MM.1S (cell line): Measurements from ENCODE around the gene GLUD1.

Source experiments
- DNase-seq: peaks from one replicate; pipeline ENCODE4 v3.0.0-alpha.2; 2015
- H2AFZ ChIP-seq: fragments of 300-600 bp; sonication (generic); 2 replicates; pipeline ENCODE4 v1.6.0; 2016; ENCODE audit warnings: antibody characterized with exemption, low read length
- H3F3A ChIP-seq: fragments of 300-600 bp; sonication (generic); 2 replicates; pipeline ENCODE4 v1.6.1; 2016; ENCODE audit warnings: mild to moderate bottlenecking, antibody characterized with exemption, low read length, moderate library complexity, mixed read lengths; ENCODE audit not compliant: insufficient read depth
- H3K27ac ChIP-seq: fragments of 300-600 bp; sonication (generic); 2 replicates; pipeline ENCODE4 v1.5.1; 2016; ENCODE audit warnings: mild to moderate bottlenecking, low read length
- H3K27me3 ChIP-seq: fragments of 300-600 bp; sonication (generic); replicated peaks from 2 replicates; pipeline ENCODE4 v1.6.0; 2016; ENCODE audit warnings: low read length; ENCODE audit not compliant: insufficient read depth
- H3K36me3 ChIP-seq: fragments of 300-600 bp; sonication (generic); replicated peaks from 2 replicates; pipeline ENCODE4 v1.6.1; 2016; ENCODE audit warnings: mild to moderate bottlenecking, low read length, mixed read lengths; ENCODE audit not compliant: insufficient read depth
- H3K4me1 ChIP-seq: fragments of 300-600 bp; sonication (generic); 2 replicates; pipeline ENCODE4 v1.6.1; 2016; ENCODE audit warnings: low read length, mixed read lengths
- H3K4me2 ChIP-seq: fragments of 300-600 bp; sonication (generic); 2 replicates; pipeline ENCODE4 v1.6.0; 2016; ENCODE audit warnings: low read depth, low read length
- H3K4me3 ChIP-seq: fragments of 300-600 bp; sonication (generic); 2 replicates; pipeline ENCODE4 v1.5.1; 2016; ENCODE audit warnings: low read length, mixed read lengths
- H3K79me2 ChIP-seq: fragments of 300-600 bp; sonication (generic); 2 replicates; pipeline ENCODE4 v1.6.1; 2016; ENCODE audit warnings: mixed run types, low read length, mixed read lengths
- H3K9ac ChIP-seq: fragments of 300-600 bp; sonication (generic); 2 replicates; pipeline ENCODE4 v1.6.1; 2016; ENCODE audit warnings: low read length, mixed read lengths
- H3K9me2 ChIP-seq: fragments of 300-600 bp; sonication (generic); replicated peaks from 2 replicates; pipeline ENCODE4 v1.6.1; 2016; ENCODE audit warnings: mild to moderate bottlenecking, low read length, mixed read lengths; ENCODE audit not compliant: insufficient read depth
- H3K9me3 ChIP-seq: fragments of 300-600 bp; sonication (generic); replicated peaks from 2 replicates; pipeline ENCODE4 v1.6.1; 2016; ENCODE audit warnings: mild to moderate bottlenecking, low read length, mixed read lengths; ENCODE audit not compliant: insufficient read depth
- H4K20me1 ChIP-seq: fragments of 300-600 bp; sonication (generic); 2 replicates; pipeline ENCODE4 v1.6.1; 2016; ENCODE audit warnings: mild to moderate bottlenecking, low read length, moderate library complexity, mixed read lengths; ENCODE audit not compliant: insufficient read depth
- EZH2 ChIP-seq: fragments of 300-600 bp; sonication (generic); optimal IDR thresholded peaks from 2 replicates; pipeline ENCODE3; 2017; ENCODE audit warnings: low read depth, mild to moderate bottlenecking, antibody characterized with exemption, low read length, mixed read lengths
- EZH2phosphoT487 ChIP-seq: fragments of 300-600 bp; sonication (generic); IDR thresholded peaks from 2 replicates; pipeline ENCODE4 v1.6.1; 2018; ENCODE audit warnings: antibody characterized with exemption, low read length
- TF ChIP-seq, protein P1 (sequence below): fragments of 300-600 bp; sonication (generic); IDR thresholded peaks from 2 replicates; pipeline ENCODE4 v1.5.1; 2016; ENCODE audit warnings: antibody characterized with exemption, low read length, mixed read lengths

Gene GLUD1

DNA sequence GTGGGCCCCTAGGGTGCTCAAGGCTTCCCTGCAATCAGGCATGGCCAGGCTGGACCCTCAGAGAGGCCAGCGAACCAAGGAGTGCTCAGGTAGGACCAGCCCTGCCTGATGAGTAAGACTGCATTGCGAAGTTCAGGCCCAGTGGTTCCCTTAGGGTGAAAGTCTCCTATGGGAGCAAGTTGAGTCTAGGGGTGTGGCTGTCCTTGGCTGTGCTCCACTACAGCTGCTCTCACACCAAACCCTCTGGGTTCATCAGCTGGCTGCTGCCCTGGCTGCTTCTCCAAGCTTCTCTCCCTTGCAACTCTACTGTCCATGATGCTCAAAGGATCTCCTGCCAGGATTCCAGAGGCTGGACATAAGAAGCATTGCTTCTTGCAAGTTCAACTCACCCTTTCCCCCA is 55.9 kb downstream of the GLUD1 start:
- no peak for TF ChIP-seq EZH2phosphoT487
- TF ChIP-seq EZH2, result no peak
- TF ChIP-seq, protein P1, sequence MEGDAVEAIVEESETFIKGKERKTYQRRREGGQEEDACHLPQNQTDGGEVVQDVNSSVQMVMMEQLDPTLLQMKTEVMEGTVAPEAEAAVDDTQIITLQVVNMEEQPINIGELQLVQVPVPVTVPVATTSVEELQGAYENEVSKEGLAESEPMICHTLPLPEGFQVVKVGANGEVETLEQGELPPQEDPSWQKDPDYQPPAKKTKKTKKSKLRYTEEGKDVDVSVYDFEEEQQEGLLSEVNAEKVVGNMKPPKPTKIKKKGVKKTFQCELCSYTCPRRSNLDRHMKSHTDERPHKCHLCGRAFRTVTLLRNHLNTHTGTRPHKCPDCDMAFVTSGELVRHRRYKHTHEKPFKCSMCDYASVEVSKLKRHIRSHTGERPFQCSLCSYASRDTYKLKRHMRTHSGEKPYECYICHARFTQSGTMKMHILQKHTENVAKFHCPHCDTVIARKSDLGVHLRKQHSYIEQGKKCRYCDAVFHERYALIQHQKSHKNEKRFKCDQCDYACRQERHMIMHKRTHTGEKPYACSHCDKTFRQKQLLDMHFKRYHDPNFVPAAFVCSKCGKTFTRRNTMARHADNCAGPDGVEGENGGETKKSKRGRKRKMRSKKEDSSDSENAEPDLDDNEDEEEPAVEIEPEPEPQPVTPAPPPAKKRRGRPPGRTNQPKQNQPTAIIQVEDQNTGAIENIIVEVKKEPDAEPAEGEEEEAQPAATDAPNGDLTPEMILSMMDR, result no peak
- H3K4me1 ChIP-seq, result no peaks in the 10 kb centered on the region
- no peaks in the 10 kb centered on the region for H3K36me3 ChIP-seq
- no peaks in the 10 kb centered on the region for H4K20me1 ChIP-seq
- no peak for DNase-seq
- no peaks in the 10 kb centered on the region for H3F3A ChIP-seq
- H3K4me3 ChIP-seq, result no peak overlapping the region
- H3K9me2 ChIP-seq, result no peaks in the 10 kb centered on the region
- H3K4me2 ChIP-seq, result no peak overlapping the region
- no peaks in the 10 kb centered on the region for H3K27me3 ChIP-seq
- no peak overlapping the region for H3K27ac ChIP-seq
- no peaks in the 10 kb centered on the region for H3K79me2 ChIP-seq
- no peaks in the 10 kb centered on the region for H3K9me3 ChIP-seq
- no peak overlapping the region for H3K9ac ChIP-seq
- H2AFZ ChIP-seq, result no peak overlapping the region

DNA sequence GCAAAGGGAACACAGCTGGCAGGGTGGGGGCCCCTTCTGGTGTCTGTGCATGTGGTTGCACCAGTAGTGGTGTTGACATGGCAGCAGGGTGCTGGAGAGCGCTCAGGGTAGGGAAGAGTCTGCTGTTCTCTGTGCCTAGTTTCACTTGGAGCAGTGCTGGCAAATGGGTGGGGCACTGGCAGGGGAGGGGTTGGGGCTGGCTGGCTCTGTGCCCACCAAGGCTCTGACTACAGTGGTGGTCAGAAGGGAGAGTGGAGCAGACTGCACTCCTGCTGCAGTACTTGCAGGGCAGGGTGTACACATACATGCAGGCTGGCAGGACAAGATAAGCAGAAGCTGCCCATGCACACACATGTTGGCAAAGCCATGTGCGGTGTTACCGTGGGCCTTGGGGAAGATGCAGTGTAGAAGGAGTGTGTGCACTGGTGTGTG is 56.3 kb downstream of the GLUD1 start:
- TF ChIP-seq, protein P1, result no peak
- no peak for TF ChIP-seq EZH2phosphoT487
- TF ChIP-seq EZH2, result no peak
- Histone ChIP-seq H2AFZ (no peak overlapping the region), H3K27me3 (no peaks in the 10 kb centered on the region), H3K9me2 (no peaks in the 10 kb centered on the region), H3K9ac (no peak overlapping the region), H3K4me1 (no peaks in the 10 kb centered on the region), H3K4me3 (no peak overlapping the region), H3K79me2 (no peaks in the 10 kb centered on the region), H3K9me3 (no peaks in the 10 kb centered on the region), H3K4me2 (no peak overlapping the region), H3K36me3 (no peaks in the 10 kb centered on the region), H3F3A (no peaks in the 10 kb centered on the region), H3K27ac (no peak overlapping the region), H4K20me1 (no peaks in the 10 kb centered on the region)
- DNase-seq, result no peak

DNA sequence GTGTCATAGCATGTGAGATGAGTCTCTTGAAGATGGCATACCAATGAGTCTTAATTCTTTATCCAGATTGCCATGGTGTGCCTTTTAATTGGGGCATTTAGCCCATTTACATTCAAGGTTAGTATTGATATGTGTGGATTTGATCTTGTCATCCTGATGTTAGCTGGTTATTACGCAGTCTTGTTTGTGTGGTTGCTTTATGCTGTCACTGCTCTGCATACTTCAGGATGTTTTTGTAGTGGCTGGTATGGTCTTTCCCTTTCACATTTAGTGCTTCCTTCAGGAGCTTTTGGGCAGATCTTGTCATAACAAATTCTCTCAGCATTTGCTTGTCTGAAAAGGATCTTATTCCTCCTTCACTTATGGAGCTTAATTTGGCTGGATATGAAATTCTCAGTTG is 58.0 kb downstream of the GLUD1 start:
- no peak overlapping the region for H3K9ac ChIP-seq
- no peak overlapping the region for H3K4me3 ChIP-seq
- no peaks in the 10 kb centered on the region for H3K9me2 ChIP-seq
- H3K4me2 ChIP-seq, result no peak overlapping the region
- TF ChIP-seq EZH2 (no peak), EZH2phosphoT487 (no peak)
- TF ChIP-seq, protein P1, result no peak
- H3K27me3 ChIP-seq, result no peaks in the 10 kb centered on the region
- no peaks in the 10 kb centered on the region for H3K9me3 ChIP-seq
- no peaks in the 10 kb centered on the region for H3K36me3 ChIP-seq
- H3K27ac ChIP-seq, result no peak overlapping the region
- no peaks in the 10 kb centered on the region for H3K4me1 ChIP-seq
- H3F3A ChIP-seq, result no peaks in the 10 kb centered on the region
- no peak for DNase-seq
- H4K20me1 ChIP-seq, result no peaks in the 10 kb centered on the region
- H3K79me2 ChIP-seq, result no peaks in the 10 kb centered on the region
- H2AFZ ChIP-seq, result no peak overlapping the region
